Measurements from ENCODE around the gene ZSCAN2.
"Not testable (repeated sequence)": the region's sequence is repeated elsewhere in the genome, so short reads cannot be mapped to it uniquely, and the experiment has no call there.

ZSCAN2 gene

DNA sequence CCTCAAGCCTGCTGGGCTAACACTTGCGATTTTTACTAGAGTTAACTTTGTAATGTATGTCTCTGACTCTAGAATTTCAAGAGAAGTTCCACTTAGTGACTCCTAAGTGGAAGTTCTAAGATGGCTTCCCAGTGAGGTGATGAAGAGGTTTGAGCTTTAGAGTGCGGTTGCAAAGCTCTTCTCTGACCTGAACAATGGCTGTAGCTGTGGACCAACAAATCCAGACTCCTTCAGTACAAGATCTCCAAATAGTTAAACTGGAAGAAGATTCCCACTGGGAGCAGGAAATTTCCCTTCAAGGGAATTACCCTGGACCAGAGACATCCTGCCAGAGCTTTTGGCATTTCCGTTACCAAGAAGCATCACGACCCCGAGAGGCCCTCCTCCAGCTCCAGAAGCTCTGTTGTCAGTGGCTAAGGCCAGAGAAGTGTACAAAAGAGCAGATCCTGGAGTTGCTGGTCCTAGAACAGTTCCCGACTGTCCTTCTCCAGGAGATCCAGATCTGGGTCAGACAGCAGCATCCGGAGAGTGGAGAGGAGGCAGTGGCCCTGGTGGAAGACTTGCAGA lies 31.0 kb downstream of the ZSCAN2 start:
- H3K27ac ChIP-seq: peak overlapping the region; percentile 71
- no peak for TF ChIP-seq ZFX (IDR thresholded peaks at IDR 0.05; ENCODE audit: borderline replicate concordance)
- TF ChIP-seq, protein P1, sequence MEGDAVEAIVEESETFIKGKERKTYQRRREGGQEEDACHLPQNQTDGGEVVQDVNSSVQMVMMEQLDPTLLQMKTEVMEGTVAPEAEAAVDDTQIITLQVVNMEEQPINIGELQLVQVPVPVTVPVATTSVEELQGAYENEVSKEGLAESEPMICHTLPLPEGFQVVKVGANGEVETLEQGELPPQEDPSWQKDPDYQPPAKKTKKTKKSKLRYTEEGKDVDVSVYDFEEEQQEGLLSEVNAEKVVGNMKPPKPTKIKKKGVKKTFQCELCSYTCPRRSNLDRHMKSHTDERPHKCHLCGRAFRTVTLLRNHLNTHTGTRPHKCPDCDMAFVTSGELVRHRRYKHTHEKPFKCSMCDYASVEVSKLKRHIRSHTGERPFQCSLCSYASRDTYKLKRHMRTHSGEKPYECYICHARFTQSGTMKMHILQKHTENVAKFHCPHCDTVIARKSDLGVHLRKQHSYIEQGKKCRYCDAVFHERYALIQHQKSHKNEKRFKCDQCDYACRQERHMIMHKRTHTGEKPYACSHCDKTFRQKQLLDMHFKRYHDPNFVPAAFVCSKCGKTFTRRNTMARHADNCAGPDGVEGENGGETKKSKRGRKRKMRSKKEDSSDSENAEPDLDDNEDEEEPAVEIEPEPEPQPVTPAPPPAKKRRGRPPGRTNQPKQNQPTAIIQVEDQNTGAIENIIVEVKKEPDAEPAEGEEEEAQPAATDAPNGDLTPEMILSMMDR (IDR thresholded peaks at IDR 0.05): no peak

DNA sequence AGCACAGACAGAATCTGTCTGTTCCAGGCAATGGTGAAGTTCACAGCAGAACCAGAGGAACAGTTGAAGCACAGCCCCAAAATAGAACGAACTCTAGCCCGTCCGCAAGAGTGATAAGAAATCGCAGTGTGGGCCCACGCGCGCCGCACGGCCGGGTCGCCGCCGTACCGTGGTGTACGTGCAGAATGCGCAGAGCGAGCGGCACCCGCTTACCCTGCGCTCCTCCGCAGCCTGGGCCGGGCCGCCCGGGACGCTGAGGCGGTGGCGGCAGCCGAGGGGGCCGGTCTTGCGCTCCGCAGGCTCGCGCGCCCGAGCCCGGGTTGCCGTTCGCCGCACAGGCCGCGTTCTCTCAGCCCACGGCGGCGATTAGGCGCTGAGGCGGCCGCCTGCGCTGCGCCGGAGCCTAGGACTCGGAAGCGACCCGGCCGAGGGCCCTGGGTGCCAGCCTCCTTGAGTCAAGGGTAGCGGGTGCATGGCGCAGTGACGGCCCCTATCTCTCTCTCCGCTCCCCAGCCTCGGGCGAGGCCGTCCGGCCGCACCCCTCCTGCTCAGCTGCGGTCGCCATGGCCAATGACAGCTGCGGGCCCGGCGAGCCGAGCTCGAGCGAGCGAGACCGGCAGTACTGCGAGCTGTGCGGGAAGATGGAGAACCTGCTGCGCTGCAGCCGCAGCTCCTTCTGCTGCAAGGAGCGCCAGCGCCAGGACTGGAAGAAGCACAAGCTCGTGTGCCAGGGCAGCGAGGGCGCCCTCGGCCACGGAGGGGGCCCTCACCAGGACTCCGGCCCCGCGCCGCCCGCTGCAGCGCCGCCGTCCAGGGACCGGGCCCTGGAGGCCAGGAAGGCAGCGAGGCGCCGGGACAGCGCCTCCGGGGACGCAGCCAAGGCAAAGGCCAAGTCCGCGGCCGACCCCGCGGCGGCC lies 32.8 kb downstream of the ZSCAN2 start:
- peak overlapping the region; percentile 73 for H3K27ac ChIP-seq
- TF ChIP-seq, protein P1 (IDR thresholded peaks at IDR 0.05): peak; percentile 29
- no peak for TF ChIP-seq ZFX (IDR thresholded peaks at IDR 0.05; ENCODE audit: borderline replicate concordance)

DNA sequence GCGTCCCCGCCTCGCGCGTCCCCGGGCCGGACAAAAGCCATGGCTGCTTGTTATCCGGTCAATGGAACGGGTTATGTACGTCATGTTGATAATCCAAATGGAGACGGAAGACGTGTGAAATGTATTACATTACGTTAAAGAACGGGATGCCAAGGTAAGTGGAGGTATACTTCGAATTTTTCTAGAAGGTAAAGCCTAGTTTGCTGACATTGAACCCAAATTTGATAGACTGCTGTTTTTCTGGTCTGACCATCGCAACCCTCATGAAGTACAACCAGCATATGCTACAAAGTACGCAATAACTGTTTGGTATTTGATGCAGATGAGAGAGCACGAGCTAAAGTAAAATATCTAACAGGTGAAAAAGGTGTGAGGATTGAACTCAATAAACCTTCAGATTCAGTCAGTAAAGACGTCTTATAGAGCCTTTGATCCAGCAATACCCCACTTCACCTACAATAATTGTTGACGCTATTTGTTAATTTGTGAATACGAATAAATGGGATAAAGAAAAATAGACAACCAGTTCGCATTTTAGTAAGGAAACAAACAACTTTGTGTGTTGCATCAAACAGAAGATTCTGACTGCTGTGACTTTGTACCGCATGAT lies 33.5 kb downstream of the ZSCAN2 start:
- TF ChIP-seq ZFX (IDR thresholded peaks at IDR 0.05; ENCODE audit: borderline replicate concordance): no peak
- TF ChIP-seq, protein P1 (IDR thresholded peaks at IDR 0.05): no peak; the same call in 1 of the 2 replicates
- peak overlapping the region; percentile 73 for H3K27ac ChIP-seq

DNA sequence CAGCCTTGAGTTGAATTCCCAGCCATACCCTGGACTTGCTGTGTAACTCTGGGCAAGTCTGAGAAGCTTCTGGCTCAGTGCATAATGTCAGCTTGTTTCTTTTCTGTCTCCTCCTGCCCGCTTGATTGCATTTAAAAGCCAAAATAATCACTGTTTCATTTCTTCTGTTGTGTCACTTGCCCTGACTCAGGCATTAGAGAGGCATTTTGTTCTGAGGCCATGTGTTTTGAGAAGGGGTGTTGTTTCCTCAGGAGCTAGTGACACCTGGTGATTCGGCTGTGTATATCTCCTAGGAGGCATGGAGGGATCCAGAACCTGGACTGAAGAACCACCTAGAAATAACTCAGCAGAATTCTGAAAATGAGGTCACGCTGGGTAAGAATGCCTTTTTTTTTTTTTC lies 37.3 kb downstream of the ZSCAN2 start:
- peak overlapping the region; percentile 33; the same call in 1 of the 2 replicates for H3K27ac ChIP-seq
- no peak for TF ChIP-seq ZFX (IDR thresholded peaks at IDR 0.05; ENCODE audit: borderline replicate concordance)
- TF ChIP-seq, protein P1 (IDR thresholded peaks at IDR 0.05): peak; percentile 21

GRCh38 chr15:84641871-84642270 lies 41.1 kb downstream of the ZSCAN2 start:
- peak overlapping the region; percentile 26; the same call in 1 of the 2 replicates for H3K27ac ChIP-seq

GRCh38 chr15:84642640-84643039 lies 41.8 kb downstream of the ZSCAN2 start:
- not testable (repeated sequence) for H3K27ac ChIP-seq

DNA sequence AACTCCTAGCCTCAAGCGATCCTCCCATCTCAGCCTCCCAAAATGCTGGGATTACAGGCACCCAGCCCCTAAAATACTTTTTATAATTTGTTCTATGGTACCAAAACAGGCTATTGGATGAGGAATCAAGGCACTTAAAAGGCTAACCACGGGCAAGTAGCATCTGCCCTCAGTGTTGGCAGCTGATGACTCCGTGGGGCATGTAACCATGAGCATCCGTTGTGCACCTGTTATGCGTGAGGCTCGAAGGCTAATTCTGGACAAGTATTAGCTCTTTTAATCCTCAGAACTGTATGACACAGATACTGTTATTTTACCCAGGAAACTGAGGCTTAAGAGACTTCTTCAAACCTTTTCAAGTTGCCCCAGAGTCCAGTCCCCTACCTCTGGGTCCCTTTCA lies 43.0 kb downstream of the ZSCAN2 start:
- TF ChIP-seq, protein P1 (IDR thresholded peaks at IDR 0.05): no peak
- no peak overlapping the region; the same call in 1 of the 2 replicates for H3K27ac ChIP-seq

DNA sequence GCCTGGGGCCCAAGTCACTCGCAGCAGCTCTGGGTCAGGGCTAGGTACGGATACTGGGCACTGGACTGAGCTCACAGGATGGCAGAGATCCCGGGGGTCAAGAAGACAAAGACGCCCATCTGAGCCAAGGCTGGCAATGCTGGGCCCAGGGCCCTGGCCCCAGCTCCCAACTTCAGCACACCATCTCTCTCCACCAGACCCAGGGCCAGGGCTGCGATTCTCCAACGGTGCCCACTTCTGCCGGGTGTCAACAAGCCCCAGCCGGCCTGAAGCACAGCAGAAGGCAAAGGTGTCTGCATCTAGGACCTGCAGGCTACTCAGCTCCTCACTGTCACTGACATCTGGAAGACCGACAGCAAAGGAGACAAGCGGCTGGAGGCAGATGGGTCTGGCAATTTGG lies 44.7 kb downstream of the ZSCAN2 start:
- TF ChIP-seq ZFX (IDR thresholded peaks at IDR 0.05; ENCODE audit: borderline replicate concordance): no peak
- TF ChIP-seq, protein P1 (IDR thresholded peaks at IDR 0.05): no peak
- no peak overlapping the region for H3K27ac ChIP-seq
